Epidermal melanocyte (primary cell): ENCODE results near the gene KIRREL3.

Source experiments
- DNase-seq: peaks from one replicate; pipeline ENCODE4 v3.0.0; 2011; ENCODE audit warnings: low spot score; ENCODE audit not compliant: insufficient read length

The KIRREL3 gene

DNA sequence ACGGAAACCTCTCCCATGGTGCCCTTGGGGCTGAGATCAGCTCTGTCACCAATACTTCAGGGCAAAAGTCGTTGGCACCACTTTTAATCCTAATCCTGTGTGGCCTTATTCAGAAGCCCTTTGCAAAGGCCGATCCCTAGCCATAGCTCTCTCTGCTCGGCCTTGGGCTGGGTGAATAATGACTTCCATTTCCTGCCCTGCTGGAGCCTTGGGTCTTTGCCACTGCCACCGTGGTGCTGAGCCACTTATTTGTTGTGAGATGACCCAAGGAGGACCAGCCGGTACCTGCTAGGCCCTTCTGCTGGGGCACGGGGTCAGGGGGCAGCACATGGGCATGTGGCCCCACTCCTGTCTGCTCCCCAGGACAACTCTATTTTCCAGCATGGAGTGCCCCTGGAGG is 456.9 kb downstream of the KIRREL3 start:
- DNase-seq, result no peak

GRCh38 chr11:126542334-126543015 is 458.1 kb downstream of the KIRREL3 start:
- DNase-seq, result no peak

- DNase-seq, result no peak
Measured at GRCh38 chr11:126538071-126538470, 462.5 kb downstream of the KIRREL3 start.

- DNase-seq, result no peak
Measured at GRCh38 chr11:126537492-126537891, 463.1 kb downstream of the KIRREL3 start.

DNA sequence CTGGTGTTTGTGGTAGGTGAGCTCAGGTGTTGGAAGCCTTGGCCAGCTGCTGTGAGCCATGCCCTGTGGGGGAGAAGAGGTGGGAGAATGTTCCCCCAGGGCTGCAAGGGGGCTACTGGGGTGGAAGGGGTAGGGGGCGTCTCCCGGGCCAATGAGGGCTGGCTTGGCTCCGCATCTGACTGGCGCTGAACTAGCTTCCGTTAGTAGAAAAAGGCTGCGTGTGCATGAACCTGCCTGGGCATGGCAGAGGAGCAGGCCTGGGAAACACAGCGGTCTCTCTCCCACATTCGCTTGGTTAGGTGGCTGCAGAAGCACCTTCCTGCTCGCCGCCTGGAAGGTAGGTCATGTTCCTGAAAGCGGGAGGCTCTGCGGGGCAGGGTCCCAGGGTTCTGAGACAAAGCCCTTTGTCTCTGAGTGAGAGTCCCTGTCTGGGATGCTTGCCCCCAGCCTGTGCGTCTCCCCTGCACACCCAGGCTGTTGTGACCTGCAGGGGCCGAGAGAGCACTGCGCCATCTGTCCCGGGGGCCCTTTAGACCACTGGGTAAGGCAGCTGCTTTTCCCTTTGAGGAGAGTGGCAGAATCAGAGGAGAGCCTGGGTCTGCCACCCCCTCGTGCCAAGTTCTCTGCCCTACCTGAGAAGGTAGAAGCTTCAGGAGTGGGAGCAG is 466.3 kb downstream of the KIRREL3 start:
- DNase-seq, result no peak

DNA sequence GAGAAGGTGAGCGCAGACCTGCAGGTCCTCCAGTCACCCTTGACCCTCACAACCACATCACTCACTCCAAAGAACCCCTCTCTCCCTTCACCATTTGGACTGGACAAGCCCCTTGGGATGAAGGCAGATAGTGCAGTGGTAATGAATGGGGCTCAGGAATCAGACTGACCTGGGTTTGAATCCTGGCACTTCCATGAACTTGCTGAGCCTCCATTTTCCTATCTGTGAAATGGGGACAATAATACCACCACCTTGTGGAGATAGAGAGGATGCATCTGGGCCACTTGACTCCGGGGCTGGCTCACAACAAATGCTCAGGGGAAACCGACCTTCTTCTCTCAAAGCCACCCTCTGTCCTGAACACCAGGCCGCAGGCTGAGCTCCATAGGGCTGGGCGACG is 467.0 kb downstream of the KIRREL3 start:
- DNase-seq, result no peak

DNA sequence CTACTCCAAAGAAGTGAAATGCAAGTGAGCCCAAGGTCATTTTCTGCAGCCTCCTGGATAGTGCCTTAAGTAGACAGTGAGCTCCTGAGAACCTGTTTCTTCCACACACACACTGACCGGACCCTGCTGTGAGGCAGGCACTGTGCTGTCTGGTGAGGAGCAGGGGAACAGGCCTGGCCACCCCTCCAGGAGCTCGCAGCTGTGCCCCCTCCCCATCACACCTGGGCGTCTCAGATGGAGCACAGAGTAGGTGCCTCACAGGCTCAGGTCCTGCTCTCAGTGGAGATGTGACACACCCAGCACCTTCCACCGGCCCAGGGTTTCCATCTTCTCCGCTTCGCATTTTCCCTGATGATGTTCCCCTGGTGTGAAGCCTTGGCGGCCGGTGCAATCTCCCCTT is 470.2 kb downstream of the KIRREL3 start:
- DNase-seq, result no peak

- no peak for DNase-seq
Measured at GRCh38 chr11:126529037-126529436, 471.5 kb downstream of the KIRREL3 start.

DNA sequence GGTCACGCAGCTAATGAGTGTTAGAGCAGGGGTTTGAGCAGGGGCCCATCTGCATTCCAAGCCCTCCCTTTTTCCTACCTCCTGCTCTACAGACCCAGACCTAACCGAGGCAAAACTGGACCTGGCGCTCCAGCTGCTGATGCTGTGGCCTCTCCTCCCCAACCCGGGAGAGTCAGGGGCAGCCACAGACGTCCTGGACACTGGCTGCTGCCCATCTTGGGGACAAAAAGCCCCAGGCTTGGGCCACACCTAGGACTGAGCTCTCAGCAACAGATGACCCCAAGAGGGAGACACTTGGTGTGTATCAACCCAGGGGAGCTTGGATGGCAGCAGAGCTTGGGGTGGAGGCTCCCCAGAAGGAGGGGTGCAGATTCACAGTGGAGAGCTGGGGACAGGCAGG is 472.5 kb downstream of the KIRREL3 start:
- no peak for DNase-seq

DNA sequence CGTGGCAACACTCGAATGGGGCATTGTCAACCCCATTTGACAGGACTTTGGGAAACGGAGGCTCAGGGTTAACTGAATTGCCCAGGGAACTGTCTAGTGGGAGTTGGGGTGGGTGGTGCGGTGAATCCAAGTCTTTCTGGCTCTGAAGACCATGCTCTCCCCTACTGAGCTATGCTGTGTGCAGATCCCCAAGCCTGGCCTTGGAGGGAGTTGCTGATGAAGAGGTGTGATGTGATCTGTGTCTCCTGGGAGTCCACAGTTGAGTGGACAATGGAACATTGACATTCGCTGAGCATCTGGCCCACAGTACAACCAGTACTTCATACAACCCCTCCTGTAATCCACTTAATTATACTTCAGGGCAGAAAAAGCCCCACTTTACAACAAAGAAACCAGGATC is 472.9 kb downstream of the KIRREL3 start:
- DNase-seq, result no peak

GRCh38 chr11:126526471-126526870 is 474.1 kb downstream of the KIRREL3 start:
- no peak for DNase-seq

DNA sequence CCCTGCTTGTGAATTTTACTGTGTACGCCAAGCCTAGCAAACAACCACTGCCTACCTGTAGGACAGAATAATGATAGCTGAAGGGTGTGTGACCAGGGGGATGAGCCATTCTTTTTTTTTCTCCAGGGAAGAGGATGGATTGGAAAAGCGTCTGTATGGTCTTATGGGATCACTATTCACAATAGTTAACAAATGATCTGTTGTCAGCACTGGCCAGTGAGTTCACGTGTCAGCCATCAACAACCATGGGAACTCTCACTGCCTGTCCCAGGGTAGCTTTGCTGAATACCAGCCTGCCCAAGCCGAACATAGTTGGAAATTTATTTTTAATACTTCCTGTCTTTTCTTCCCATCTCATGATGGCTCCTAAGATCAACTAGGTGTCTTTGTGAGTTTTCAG is 474.9 kb downstream of the KIRREL3 start:
- no peak for DNase-seq

- DNase-seq, result no peak
Measured at GRCh38 chr11:126525216-126525615, 475.4 kb downstream of the KIRREL3 start.

- DNase-seq, result no peak
Measured at GRCh38 chr11:126523441-126524205, 476.9 kb downstream of the KIRREL3 start.

DNA sequence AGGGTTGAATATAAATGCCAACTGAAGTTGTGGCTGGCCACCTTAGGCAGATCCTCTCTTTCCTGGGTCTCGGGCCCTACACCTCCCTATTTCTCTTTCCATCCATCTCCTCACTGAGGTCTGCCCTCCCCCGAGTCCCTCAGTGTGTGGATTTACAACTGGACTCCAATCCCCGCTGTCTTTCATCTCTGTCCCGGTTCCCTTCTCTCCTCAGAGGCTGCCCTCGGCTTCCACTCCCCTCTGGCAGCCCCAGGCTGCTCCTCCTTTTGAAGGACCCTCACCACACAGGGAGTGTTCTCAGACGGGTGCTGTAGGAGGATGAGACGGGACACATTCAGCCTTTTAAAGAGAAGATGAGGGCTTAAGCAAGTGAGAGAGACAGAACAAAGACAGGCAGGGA is 478.0 kb downstream of the KIRREL3 start:
- DNase-seq, result no peak

GRCh38 chr11:126522152-126522551 is 478.4 kb downstream of the KIRREL3 start:
- DNase-seq, result no peak

DNA sequence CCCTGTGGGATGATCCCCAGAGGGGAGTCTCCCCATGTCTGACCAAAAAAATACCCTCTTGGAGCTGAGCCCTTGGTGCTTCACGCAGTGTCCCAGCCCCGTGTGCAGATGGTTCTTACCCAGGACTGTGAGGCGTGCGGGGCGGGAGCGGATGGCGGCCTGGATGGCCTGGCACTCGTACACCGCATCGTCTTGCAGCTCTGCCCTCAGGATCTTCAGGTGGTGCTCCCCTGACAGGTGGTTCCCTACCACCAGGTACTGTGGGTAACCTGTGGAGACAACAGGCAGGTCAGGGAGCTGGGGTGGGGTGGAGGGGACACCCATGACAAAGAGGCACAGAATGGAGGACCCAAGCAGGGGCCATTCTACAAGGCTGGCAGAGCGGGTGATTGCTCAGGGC is 479.4 kb downstream of the KIRREL3 start:
- no peak for DNase-seq

GRCh38 chr11:126519764-126520734 is 480.5 kb downstream of the KIRREL3 start:
- DNase-seq, result no peak

DNA sequence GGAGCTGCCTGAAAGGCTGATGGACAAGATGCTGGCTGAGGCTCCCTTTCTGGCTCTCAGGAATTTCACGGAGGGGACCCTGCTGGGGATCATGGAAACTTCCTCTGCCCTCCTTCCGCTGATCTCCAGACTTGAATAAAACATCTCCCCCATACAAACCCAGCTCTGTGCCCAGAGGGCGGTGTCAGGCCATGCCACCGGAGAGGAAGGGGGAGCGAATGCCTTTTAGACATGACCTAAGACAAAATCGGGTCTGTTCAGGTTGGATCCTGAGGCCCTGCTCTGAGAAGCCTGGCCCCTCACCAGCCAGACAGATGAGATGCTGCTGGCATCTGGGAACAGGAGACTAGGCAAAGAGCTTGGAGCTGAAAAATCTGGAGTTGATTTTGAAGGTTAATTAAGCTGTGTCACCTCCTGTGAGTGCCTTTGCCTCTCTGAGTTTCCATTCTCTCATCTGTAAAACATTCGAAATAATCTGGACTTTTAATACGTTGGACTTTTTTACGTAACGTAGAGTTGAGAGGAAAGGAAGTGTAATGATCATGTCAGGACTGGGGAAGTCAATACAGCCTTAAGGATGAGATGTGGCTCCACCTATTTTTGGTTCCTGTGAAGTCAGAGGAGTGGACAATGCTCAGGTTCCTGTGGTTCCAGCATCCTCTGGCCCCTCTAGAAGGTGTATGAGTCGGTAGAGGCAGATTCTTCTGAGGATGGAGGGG is 481.4 kb downstream of the KIRREL3 start:
- no peak for DNase-seq

GRCh38 chr11:126518071-126518971 is 482.2 kb downstream of the KIRREL3 start:
- no peak for DNase-seq
